ENCODE measurements around the gene FGD5. TPM values are rescaled to one million over a fixed set of nuclear protein-coding genes. Genes with fewer than 3 reads are reported as not detected.

Gene FGD5
- total and polyA plus RNA-seq, 4 experiments from 2014 or later: 0.06 TPM; not detected in 3

- POLR2A ChIA-PET (ENCODE audit: partially characterized antibody): no interaction called here
- intact Hi-C loops (cut with micrococcal nuclease): no loop called here
These were observed 104.1 kb downstream of the FGD5 start for GRCh38 chr3:14922863-14923262.

GRCh38 chr3:14923476-14923875, 104.7 kb downstream of the FGD5 start:
- Histone ChIP-seq H3K4me1 (ENCODE audit: insufficient read depth, low read length) (peaks cover 5% of the 10 kb centered on the region), H3K4me3 (ENCODE audit: low read length in 2 of 2) (no peak overlapping the region), H3K36me3 (ENCODE audit: insufficient read depth, low read length) (no peaks in the 10 kb centered on the region), H3K27ac (ENCODE audit: low read depth, low read length) (no peak overlapping the region), H3K9me3 (ENCODE audit: control insufficient read depth in 1 of 2, low read length in 2 of 2) (no peaks in the 10 kb centered on the region), H3K27me3 (ENCODE audit: insufficient read depth, low read length) (no peaks in the 10 kb centered on the region)
- H3K4me1 Mint-ChIP-seq: peaks cover 0 to 4% (median 0%) of the 10 kb centered on the region in 4 donors
- H3K36me3 Mint-ChIP-seq: no peaks in the 10 kb centered on the region
- CTCF ChIA-PET (ENCODE audit: partially characterized antibody): interaction anchor here (1.0 to 4.9 kb wide), 13 partner anchors 9 to 720 kb away, joined by 3 to 33 read pairs (median 4); no protein-coding TSS in a partner anchor
- no peak for DNase-seq
- POLR2A ChIA-PET (ENCODE audit: partially characterized antibody): no interaction called here
- no peak overlapping the region for H3K4me3 Mint-ChIP-seq
- no peak overlapping the region for H3K27ac Mint-ChIP-seq
- intact Hi-C loops (cut with micrococcal nuclease): no loop called here
- no peaks in the 10 kb centered on the region for H3K27me3 Mint-ChIP-seq
- no peaks in the 10 kb centered on the region for H3K9me3 Mint-ChIP-seq

More at GRCh38 chr3:14922863-14923262, 104.1 kb downstream of the FGD5 start:
- DNase-seq: no peak
- no peaks in the 10 kb centered on the region for H3K9me3 Mint-ChIP-seq
- Histone ChIP-seq H3K36me3 (ENCODE audit: insufficient read depth, low read length) (no peaks in the 10 kb centered on the region), H3K27me3 (ENCODE audit: insufficient read depth, low read length) (no peaks in the 10 kb centered on the region), H3K27ac (ENCODE audit: low read depth, low read length) (no peak overlapping the region), H3K4me1 (ENCODE audit: insufficient read depth, low read length) (peaks cover 5% of the 10 kb centered on the region), H3K9me3 (ENCODE audit: control insufficient read depth in 1 of 2, low read length in 2 of 2) (no peaks in the 10 kb centered on the region), H3K4me3 (ENCODE audit: low read length in 2 of 2) (no peak overlapping the region)
- no peaks in the 10 kb centered on the region for H3K36me3 Mint-ChIP-seq
- no peaks in the 10 kb centered on the region for H3K27me3 Mint-ChIP-seq
- peaks cover 0 to 4% (median 0%) of the 10 kb centered on the region in 4 donors for H3K4me1 Mint-ChIP-seq
- no peak overlapping the region for H3K4me3 Mint-ChIP-seq
- CTCF ChIA-PET (ENCODE audit: partially characterized antibody): interaction anchor here (1.0 to 4.9 kb wide), 14 partner anchors 10 to 719 kb away, joined by 3 to 33 read pairs (median 4); no protein-coding TSS in a partner anchor
- H3K27ac Mint-ChIP-seq: no peak overlapping the region

- POLR2A ChIA-PET (ENCODE audit: partially characterized antibody): interaction anchor here (0.8 to 2.7 kb wide), 2 partner anchors 14 to 139 kb away, joined by 3 to 7 read pairs; partner anchors contain the start of gene MRPS25
These were observed 107.2 kb downstream of the FGD5 start for GRCh38 chr3:14925729-14926591.

GRCh38 chr3:14926592-14926991, 107.8 kb downstream of the FGD5 start:
- H3K4me1 Mint-ChIP-seq: no peaks in the 10 kb centered on the region
- CTCF ChIA-PET (ENCODE audit: partially characterized antibody): interaction anchor here (0.7 to 3.0 kb wide), 20 partner anchors 9 to 723 kb away, joined by 3 to 9 read pairs (median 4); no protein-coding TSS in a partner anchor
- H3K36me3 Mint-ChIP-seq: no peaks in the 10 kb centered on the region
- no peak overlapping the region for H3K4me3 Mint-ChIP-seq
- Histone ChIP-seq H3K4me3 (ENCODE audit: low read length in 2 of 2) (no peak overlapping the region), H3K4me1 (ENCODE audit: insufficient read depth, low read length) (no peaks in the 10 kb centered on the region), H3K27ac (ENCODE audit: low read depth, low read length) (no peak overlapping the region), H3K27me3 (ENCODE audit: insufficient read depth, low read length) (no peaks in the 10 kb centered on the region), H3K9me3 (ENCODE audit: control insufficient read depth in 1 of 2, low read length in 2 of 2) (no peaks in the 10 kb centered on the region), H3K36me3 (ENCODE audit: insufficient read depth, low read length) (no peaks in the 10 kb centered on the region)
- POLR2A ChIA-PET (ENCODE audit: partially characterized antibody): interaction anchor here (0.8 to 2.7 kb wide), 2 partner anchors 13 to 138 kb away, joined by 3 to 7 read pairs; partner anchors contain the start of gene MRPS25
- DNase-seq: no peak
- no peaks in the 10 kb centered on the region for H3K27me3 Mint-ChIP-seq
- H3K27ac Mint-ChIP-seq: no peak overlapping the region
- intact Hi-C loops (cut with micrococcal nuclease): loop anchor here (5.0 kb wide), 1 partner anchor 166 kb away; no protein-coding TSS in a partner anchor
- no peaks in the 10 kb centered on the region for H3K9me3 Mint-ChIP-seq

More at GRCh38 chr3:14925729-14926591, 107.2 kb downstream of the FGD5 start:
- CTCF ChIA-PET (ENCODE audit: partially characterized antibody): interaction anchor here (0.5 to 3.0 kb wide), 21 partner anchors 8 to 722 kb away, joined by 3 to 9 read pairs (median 4); no protein-coding TSS in a partner anchor
- DNase-seq: peak in 4 of 5 donors; percentile 34 to 41 (median 36)
- H3K36me3 Mint-ChIP-seq: no peaks in the 10 kb centered on the region
- H3K27me3 Mint-ChIP-seq: no peaks in the 10 kb centered on the region
- Histone ChIP-seq H3K36me3 (ENCODE audit: insufficient read depth, low read length) (no peaks in the 10 kb centered on the region), H3K4me1 (ENCODE audit: insufficient read depth, low read length) (peaks cover 3% of the 10 kb centered on the region), H3K9me3 (ENCODE audit: control insufficient read depth in 1 of 2, low read length in 2 of 2) (no peaks in the 10 kb centered on the region), H3K27ac (ENCODE audit: low read depth, low read length) (no peak overlapping the region), H3K4me3 (ENCODE audit: low read length in 2 of 2) (no peak overlapping the region), H3K27me3 (ENCODE audit: insufficient read depth, low read length) (no peaks in the 10 kb centered on the region)
- intact Hi-C loops (cut with micrococcal nuclease): loop anchor here (2.0 to 5.0 kb wide), 2 partner anchors 166 to 183 kb away; no protein-coding TSS in a partner anchor
- no peak overlapping the region for H3K4me3 Mint-ChIP-seq
- H3K9me3 Mint-ChIP-seq: no peaks in the 10 kb centered on the region
- no peak overlapping the region for H3K27ac Mint-ChIP-seq
- peaks cover 0 to 4% (median 0%) of the 10 kb centered on the region in 4 donors for H3K4me1 Mint-ChIP-seq

- Histone ChIP-seq H3K4me3 (ENCODE audit: low read length in 2 of 2) (no peak overlapping the region), H3K27me3 (ENCODE audit: insufficient read depth, low read length) (no peaks in the 10 kb centered on the region), H3K36me3 (ENCODE audit: insufficient read depth, low read length) (no peaks in the 10 kb centered on the region), H3K27ac (ENCODE audit: low read depth, low read length) (no peak overlapping the region), H3K4me1 (ENCODE audit: insufficient read depth, low read length) (no peaks in the 10 kb centered on the region), H3K9me3 (ENCODE audit: control insufficient read depth in 1 of 2, low read length in 2 of 2) (no peaks in the 10 kb centered on the region)
- no peaks in the 10 kb centered on the region for H3K9me3 Mint-ChIP-seq
- H3K4me3 Mint-ChIP-seq: no peak overlapping the region
- H3K36me3 Mint-ChIP-seq: no peaks in the 10 kb centered on the region
- DNase-seq: no peak
- ChIA-PET POLR2A (ENCODE audit: partially characterized antibody) (interaction anchor here (0.6 to 2.7 kb wide), 2 partner anchors 137 to 291 kb away, joined by 3 to 7 read pairs; partner anchors contain the start of gene MRPS25), CTCF (ENCODE audit: partially characterized antibody) (interaction anchor here (0.9 to 3.0 kb wide), 11 partner anchors 11 to 418 kb away, joined by 3 to 9 read pairs (median 5); no protein-coding TSS in a partner anchor)
- H3K27ac Mint-ChIP-seq: no peak overlapping the region
- H3K4me1 Mint-ChIP-seq: no peaks in the 10 kb centered on the region
- intact Hi-C loops (cut with micrococcal nuclease): loop anchor here (5.0 kb wide), 1 partner anchor 165 kb away; no protein-coding TSS in a partner anchor
- H3K27me3 Mint-ChIP-seq: no peaks in the 10 kb centered on the region
These were observed 108.5 kb downstream of the FGD5 start for GRCh38 chr3:14927308-14927707.

- ChIA-PET CTCF (ENCODE audit: partially characterized antibody) (interaction anchor here (1.1 to 1.8 kb wide), 2 partner anchors 9 to 10 kb away, joined by 4 to 7 read pairs; no protein-coding TSS in a partner anchor), POLR2A (ENCODE audit: partially characterized antibody) (no interaction called here)
- Histone ChIP-seq H3K27me3 (ENCODE audit: insufficient read depth, low read length) (no peaks in the 10 kb centered on the region), H3K4me1 (ENCODE audit: insufficient read depth, low read length) (no peaks in the 10 kb centered on the region), H3K27ac (ENCODE audit: low read depth, low read length) (no peak overlapping the region), H3K4me3 (ENCODE audit: low read length in 2 of 2) (no peak overlapping the region), H3K9me3 (ENCODE audit: control insufficient read depth in 1 of 2, low read length in 2 of 2) (no peaks in the 10 kb centered on the region), H3K36me3 (ENCODE audit: insufficient read depth, low read length) (no peaks in the 10 kb centered on the region)
- no peaks in the 10 kb centered on the region for H3K9me3 Mint-ChIP-seq
- no peaks in the 10 kb centered on the region for H3K27me3 Mint-ChIP-seq
- no peaks in the 10 kb centered on the region for H3K36me3 Mint-ChIP-seq
- H3K4me3 Mint-ChIP-seq: no peak overlapping the region
- intact Hi-C loops (cut with micrococcal nuclease): loop anchor here (5.0 kb wide), 1 partner anchor 163 kb away; no protein-coding TSS in a partner anchor
- no peak for DNase-seq
- H3K27ac Mint-ChIP-seq: peak overlapping the region in 1 of 7 donors; percentile 53
- H3K4me1 Mint-ChIP-seq: no peaks in the 10 kb centered on the region
These were observed 110.7 kb downstream of the FGD5 start for GRCh38 chr3:14929310-14930074.
